Endometrium (tissue), 2 donors: Measurements from ENCODE around the gene PPM1N.

Experiments
- FAIRE-seq: peaks from 2 replicates; lab custom pipeline; 2012; peaks lifted over from hg19 to GRCh38; lab: Jason Lieb, UNC
- donor health status: control.
- donor health status: control.

Gene PPM1N

DNA sequence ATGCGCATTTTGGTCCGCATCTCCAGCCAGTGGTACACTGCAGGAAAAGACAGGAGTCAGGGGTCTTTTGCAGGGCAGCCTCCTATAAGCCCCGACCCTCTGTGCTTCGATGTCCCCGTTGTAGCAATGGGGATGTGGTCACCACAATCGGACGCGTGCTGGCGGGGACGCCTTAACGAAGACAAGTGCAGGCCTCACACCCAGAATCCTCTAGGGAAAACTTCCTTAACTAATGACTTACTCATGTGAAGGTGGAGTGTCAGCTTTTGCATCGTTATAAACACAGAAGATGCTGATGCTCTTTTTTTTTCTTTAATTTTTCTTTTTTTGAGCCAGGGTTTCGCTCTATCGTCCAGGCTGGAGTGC, 31.2 kb downstream of the PPM1N start:
- FAIRE-seq: no peak

DNA sequence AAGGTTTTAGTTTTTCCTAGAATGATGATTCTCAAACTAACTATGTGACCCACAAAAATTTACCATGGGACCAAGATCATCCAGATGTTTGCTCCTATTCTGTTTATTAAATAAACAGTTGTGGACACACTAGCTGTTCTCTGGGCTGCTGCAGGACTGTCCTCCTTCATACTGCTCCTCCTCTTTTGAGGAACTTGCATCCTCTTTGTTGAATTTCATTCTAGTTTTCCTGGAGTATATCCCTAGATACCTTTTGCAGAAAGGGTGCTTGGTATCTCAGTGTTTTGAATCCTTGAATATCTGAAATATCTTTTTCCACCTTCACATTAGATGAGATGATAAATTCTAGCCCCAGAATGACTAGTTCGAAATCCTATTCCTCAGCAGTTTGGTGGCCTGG, 33.1 kb downstream of the PPM1N start:
- FAIRE-seq: no peak

DNA sequence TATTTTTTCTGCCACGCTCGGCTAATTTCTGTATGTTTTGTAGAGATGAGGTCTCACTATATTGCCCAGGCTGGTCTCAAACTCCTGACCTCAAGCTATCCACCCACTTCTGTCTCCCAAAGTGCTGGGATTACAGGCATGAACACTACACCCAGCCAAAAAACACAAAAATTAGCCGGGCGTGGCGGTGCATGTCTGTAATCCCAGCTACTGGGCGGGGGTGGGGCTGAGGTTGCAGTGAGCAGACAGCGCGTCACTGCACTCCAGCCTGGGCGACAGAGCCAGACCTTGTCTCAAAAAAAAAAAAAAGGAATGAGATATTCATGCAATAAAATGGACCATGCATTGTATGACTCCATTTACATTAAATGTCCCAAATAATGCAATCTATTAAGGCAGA, 41.2 kb downstream of the PPM1N start:
- FAIRE-seq: no peak

DNA sequence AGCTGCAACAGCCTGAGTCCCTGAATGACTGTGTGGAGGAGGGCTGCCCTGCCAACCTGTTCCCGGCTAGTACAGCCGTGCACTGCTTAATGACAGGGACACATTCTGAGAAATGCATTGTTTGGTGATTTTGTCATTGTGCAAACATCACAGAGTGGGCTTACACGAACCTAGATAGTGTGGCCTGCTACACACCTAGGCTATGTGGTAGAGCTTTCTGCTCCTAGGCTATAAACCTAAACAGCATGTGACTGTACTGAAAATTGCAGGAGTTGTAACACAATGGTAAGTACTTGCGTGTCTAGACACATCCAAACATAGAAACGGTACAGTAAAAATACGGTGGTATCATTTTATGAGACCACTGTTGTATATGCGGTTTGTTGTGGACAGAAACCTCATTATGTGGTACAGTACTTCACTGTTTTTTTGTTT, 44.0 kb downstream of the PPM1N start:
- no peak for FAIRE-seq

DNA sequence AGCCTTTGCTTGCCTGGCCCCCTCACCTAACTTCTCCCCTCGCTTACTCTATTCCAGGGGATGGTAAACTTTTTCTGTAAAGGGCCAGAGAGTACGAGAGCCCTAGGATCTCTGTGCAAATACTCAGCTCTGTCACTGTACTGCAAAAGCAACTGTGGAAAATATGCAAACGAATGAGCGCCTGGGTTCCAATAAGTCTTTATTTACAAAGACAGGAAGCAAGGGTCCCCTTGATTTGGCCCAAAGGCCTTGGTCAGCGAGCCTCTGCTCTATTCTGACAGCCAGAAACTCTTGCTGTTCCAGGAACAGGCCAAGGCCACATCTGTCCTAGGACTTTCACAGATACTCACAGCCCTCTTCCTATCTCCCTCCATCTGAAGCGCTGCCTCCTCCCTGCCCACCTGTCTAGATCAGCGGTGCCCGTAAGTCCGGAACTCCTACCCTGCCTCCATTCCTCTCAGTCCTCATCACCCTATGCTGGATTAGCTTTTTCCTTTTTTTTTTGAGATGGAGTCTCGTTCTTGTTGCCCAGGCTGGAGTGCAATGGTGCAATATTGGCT, 49.0 kb downstream of the PPM1N start:
- FAIRE-seq: no peak

DNA sequence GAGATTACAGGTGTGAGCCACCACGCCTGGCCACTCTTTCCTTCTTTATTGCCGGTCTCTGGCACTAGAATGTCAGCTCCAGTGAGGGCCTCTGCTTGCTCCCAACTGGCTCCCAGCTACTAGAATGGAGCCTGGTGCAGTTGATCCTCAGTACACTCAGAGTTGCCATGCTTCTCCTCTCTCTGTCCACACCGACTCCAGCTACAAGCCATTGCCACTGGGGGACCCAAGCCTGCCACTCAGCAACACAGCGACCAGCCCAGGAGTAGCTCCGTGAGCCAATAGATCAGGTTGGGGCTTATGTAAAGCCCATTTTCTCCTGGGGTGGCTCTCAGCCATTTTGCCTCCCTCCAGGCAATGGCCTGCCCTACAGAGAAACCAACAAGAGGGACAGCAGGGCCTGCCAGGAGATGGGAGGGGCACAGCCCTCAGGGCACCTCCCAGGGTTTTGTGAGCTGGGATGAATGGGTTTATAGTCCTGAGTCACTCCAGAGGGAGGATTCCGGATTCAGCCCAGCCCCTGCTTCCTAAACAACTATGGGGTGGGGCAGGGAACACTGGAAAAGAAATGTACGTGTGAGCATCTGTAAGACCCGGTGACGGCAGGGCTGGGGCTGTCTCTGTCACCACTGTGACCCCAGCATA, 49.8 kb downstream of the PPM1N start:
- no peak for FAIRE-seq
